SJCRH30 (cell line): ENCODE results near the gene PDE3A. TPM values are rescaled to one million over a fixed set of nuclear protein-coding genes. Genes with fewer than 3 reads are reported as not detected.
A peak's percentile ranks its signal among the peaks of the same experiment; 100 is the strongest.
"Not testable (repeated sequence)": the region's sequence is repeated elsewhere in the genome, so short reads cannot be mapped to it uniquely, and the experiment has no call there.

Source experiments
- DNase-seq, 2 experiments: peaks; one replicate each; pipeline ENCODE4 v3.0.0-alpha.2; 2015 to 2020
- H3K27ac ChIP-seq: fragments of 250-450 bp; sonication (Bioruptor Pico); 2 replicates; pipeline ENCODE4 v1.5.1; 2020; ENCODE audit warnings: mild to moderate bottlenecking, moderate library complexity
- H3K27me3 ChIP-seq: fragments of 250-450 bp; sonication (Bioruptor Pico); 2 replicates; pipeline ENCODE4 v1.5.1; 2020; ENCODE audit warnings: mild to moderate bottlenecking, moderate library complexity
- H3K36me3 ChIP-seq: fragments of 250-450 bp; sonication (Bioruptor Pico); 2 replicates; pipeline ENCODE4 v1.5.1; 2020; ENCODE audit warnings: mild to moderate bottlenecking, moderate library complexity
- H3K4me1 ChIP-seq: fragments of 250-450 bp; sonication (Bioruptor Pico); 2 replicates; pipeline ENCODE4 v1.5.1; 2020; ENCODE audit warnings: mild to moderate bottlenecking, moderate library complexity
- H3K4me3 ChIP-seq: fragments of 250-450 bp; sonication (Bioruptor Pico); 2 replicates; pipeline ENCODE4 v1.5.1; 2020; ENCODE audit warnings: mild to moderate bottlenecking, moderate library complexity
- H3K9me3 ChIP-seq: fragments of 250-450 bp; sonication (Bioruptor Pico); replicated peaks from 2 replicates; pipeline ENCODE4 v1.5.1; 2020; ENCODE audit warnings: mild to moderate bottlenecking, moderate library complexity
- total RNA-seq: library from RNA; depleted of rRNA; stranded (reverse); fragments of >200 nt; shearing (Covaris generic); gene quantifications from 2 replicates; pipeline ENCODE4 v1.2.3, GENCODE V29; 2014

Gene PDE3A
- total RNA-seq, 1 experiment from 2014 or later: 4.0 TPM

- Histone ChIP-seq H3K27me3 (no peaks in the 10 kb centered on the region), H3K27ac (no peak overlapping the region), H3K9me3 (no peaks in the 10 kb centered on the region), H3K4me1 (no peaks in the 10 kb centered on the region), H3K4me3 (no peak overlapping the region), H3K36me3 (no peaks in the 10 kb centered on the region)
- DNase-seq: no peak
Observed at GRCh38 chr12:20604408-20605067, 236.2 kb downstream of the PDE3A start.

- H3K27me3 ChIP-seq, H3K27ac ChIP-seq, H3K9me3 ChIP-seq, H3K4me1 ChIP-seq, H3K36me3 ChIP-seq, DNase-seq, H3K4me3 ChIP-seq: not testable (repeated sequence)
Observed at GRCh38 chr12:20615020-20615419, 246.7 kb downstream of the PDE3A start.

GRCh38 chr12:20616093-20616492, 247.8 kb downstream of the PDE3A start:
- Histone ChIP-seq H3K27me3 (no peaks in the 10 kb centered on the region), H3K27ac (no peak overlapping the region), H3K9me3 (no peaks in the 10 kb centered on the region), H3K4me1 (no peaks in the 10 kb centered on the region), H3K36me3 (no peaks in the 10 kb centered on the region), H3K4me3 (no peak overlapping the region)
- no peak for DNase-seq

- Histone ChIP-seq H3K4me3 (no peak overlapping the region), H3K4me1 (no peaks in the 10 kb centered on the region), H3K27me3 (no peaks in the 10 kb centered on the region), H3K36me3 (no peaks in the 10 kb centered on the region), H3K27ac (no peak overlapping the region), H3K9me3 (no peaks in the 10 kb centered on the region)
- DNase-seq: no peak
Observed at GRCh38 chr12:20620261-20620660, 251.9 kb downstream of the PDE3A start.

DNA sequence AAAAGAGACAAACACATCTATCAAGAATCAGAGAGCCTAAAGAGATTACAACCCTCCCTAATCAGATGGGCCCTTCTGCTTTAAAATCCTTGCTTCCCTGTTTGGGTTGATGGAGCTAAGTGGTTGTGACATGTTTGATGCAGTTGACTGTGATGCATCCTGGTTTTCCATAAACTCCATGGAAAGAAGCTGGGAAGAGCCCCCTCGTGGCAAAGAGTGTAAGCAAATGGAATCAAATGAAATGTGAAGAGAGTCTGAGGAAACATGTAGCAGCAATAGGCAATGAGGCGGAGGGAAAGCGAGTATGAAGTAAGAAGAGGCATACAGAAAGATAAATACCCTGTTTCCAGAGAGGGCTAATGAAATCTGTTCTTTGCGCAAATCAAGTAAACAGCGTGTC, 256.4 kb downstream of the PDE3A start:
- Histone ChIP-seq H3K36me3 (no peaks in the 10 kb centered on the region), H3K27me3 (no peaks in the 10 kb centered on the region), H3K4me1 (peaks cover 12% of the 10 kb centered on the region), H3K4me3 (no peak overlapping the region), H3K9me3 (no peaks in the 10 kb centered on the region), H3K27ac (no peak overlapping the region)
- DNase-seq: peak in 1 of 2 experiments; percentile 29

DNA sequence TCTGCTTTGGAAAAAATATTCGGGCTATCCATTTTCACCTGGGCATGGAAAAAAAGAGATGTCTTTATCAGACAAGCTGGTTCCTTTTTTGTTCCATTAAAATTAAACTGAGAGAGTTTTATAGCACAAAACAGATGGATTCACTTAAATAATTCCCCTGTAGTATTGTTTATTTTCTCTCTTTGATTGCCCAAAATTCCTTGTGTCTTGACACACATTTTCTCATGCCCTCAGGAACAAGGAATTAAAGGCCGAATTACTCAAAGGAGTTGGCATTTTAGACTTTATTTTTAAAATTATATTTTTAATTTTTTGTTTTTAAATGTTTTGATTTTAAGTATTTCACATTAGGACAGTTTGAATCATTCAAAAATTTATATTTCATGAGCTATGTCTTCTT, 257.2 kb downstream of the PDE3A start:
- H3K36me3 ChIP-seq: no peaks in the 10 kb centered on the region
- H3K9me3 ChIP-seq: no peaks in the 10 kb centered on the region
- no peak overlapping the region for H3K4me3 ChIP-seq
- no peak for DNase-seq
- H3K27me3 ChIP-seq: no peaks in the 10 kb centered on the region
- peaks cover 14% of the 10 kb centered on the region for H3K4me1 ChIP-seq
- no peak overlapping the region for H3K27ac ChIP-seq

GRCh38 chr12:20627001-20627588, 258.8 kb downstream of the PDE3A start:
- Histone ChIP-seq H3K4me3 (no peak overlapping the region), H3K27ac (no peak overlapping the region), H3K4me1 (peaks cover 24% of the 10 kb centered on the region), H3K27me3 (no peaks in the 10 kb centered on the region), H3K9me3 (no peaks in the 10 kb centered on the region), H3K36me3 (no peaks in the 10 kb centered on the region)
- no peak for DNase-seq

- no peaks in the 10 kb centered on the region for H3K27me3 ChIP-seq
- H3K4me3 ChIP-seq: no peak overlapping the region
- peaks cover 26% of the 10 kb centered on the region for H3K4me1 ChIP-seq
- H3K9me3 ChIP-seq: no peaks in the 10 kb centered on the region
- H3K36me3 ChIP-seq: no peaks in the 10 kb centered on the region
- no peak for DNase-seq
- no peak overlapping the region for H3K27ac ChIP-seq
Observed at GRCh38 chr12:20628226-20628787, 260.0 kb downstream of the PDE3A start.

DNA sequence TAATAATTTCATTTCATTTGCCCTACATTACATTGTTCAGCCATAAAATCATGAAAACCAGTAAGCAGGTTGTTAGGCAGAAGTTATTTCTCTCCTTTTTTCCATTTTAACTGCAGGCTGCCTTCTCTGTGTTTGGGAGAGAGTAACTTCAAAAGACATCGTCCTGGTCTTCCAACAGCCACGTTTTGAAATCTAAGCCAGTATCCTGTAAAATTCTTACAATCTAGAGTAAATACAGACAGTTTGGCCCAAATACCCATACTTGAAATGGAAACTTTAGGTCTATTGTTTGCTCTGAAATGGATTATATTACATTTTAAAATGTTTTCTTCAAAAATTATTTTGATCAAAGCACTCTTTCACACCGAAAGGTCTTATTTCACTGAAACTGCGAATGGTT, 260.7 kb downstream of the PDE3A start:
- H3K4me1 ChIP-seq: peaks cover 26% of the 10 kb centered on the region
- no peak overlapping the region for H3K27ac ChIP-seq
- no peaks in the 10 kb centered on the region for H3K9me3 ChIP-seq
- H3K4me3 ChIP-seq: no peak overlapping the region
- DNase-seq: no peak
- no peaks in the 10 kb centered on the region for H3K27me3 ChIP-seq
- H3K36me3 ChIP-seq: no peaks in the 10 kb centered on the region

DNA sequence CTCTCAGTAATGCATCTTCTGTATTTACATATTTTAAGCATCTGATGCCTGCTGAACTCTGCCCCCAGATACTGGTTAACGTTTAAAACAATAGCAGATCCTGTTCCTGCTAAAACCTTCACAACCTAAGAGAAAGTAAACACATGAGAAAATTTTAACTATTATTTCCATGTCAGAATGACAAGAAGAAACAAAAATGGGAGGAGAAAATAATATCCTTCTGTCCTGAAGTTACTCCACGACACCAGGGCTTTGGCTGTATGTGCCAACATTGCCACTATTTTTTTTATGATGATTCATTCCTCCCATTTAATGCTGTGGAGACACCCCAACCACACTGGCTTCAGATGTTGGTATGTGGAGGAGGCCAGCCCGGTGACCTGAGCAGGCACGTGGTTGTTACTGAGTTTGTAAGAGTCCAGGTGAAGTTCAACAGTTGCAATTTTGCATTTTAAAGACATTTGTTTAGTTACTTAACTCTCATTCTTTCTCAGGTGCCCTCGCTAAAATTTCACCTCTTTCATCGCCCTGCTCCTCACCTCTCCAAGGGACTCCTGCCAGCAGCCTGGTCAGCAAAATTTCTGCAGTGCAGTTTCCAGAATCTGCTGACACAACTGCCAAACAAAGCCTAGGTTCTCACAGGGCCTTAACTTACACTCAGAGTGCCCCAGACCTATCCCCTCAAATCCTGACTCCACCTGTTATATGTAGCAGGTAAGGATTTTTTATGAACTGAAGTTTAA, 261.2 kb downstream of the PDE3A start:
- no peaks in the 10 kb centered on the region for H3K9me3 ChIP-seq
- no peaks in the 10 kb centered on the region for H3K36me3 ChIP-seq
- peak in 1 of 2 experiments; percentile 17 for DNase-seq
- H3K27ac ChIP-seq: no peak overlapping the region
- H3K27me3 ChIP-seq: no peaks in the 10 kb centered on the region
- no peak overlapping the region for H3K4me3 ChIP-seq
- H3K4me1 ChIP-seq: peaks cover 26% of the 10 kb centered on the region

GRCh38 chr12:20631711-20632110, 263.4 kb downstream of the PDE3A start:
- peak; percentile 36 to 60 for DNase-seq
- Histone ChIP-seq H3K36me3 (0 out of 2 replicates have a peak, but pooled peaks cover 2% of the 10 kb centered on the region), H3K27ac (no peak overlapping the region), H3K4me3 (no peak overlapping the region), H3K27me3 (no peaks in the 10 kb centered on the region), H3K9me3 (no peaks in the 10 kb centered on the region), H3K4me1 (peaks cover 26% of the 10 kb centered on the region)

DNA sequence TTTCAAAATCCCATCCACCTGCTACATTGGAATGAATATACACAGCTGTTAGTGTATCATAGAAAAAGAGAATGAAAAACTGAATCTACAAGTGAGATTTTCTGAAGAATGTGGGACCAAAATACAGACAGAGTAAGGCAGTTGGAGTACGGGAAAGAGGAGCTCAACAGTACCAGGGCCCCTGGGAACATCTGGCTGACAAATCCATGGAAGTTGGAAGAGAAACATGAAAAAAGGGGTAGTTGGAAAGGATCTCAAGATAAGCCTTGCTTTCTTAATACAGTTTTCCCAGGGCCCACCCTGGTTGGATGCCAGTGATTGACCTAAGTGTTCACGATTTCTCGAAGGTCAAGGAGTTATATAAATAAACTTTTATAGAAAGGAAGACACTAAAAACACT, 272.8 kb downstream of the PDE3A start:
- peak in 1 of 2 experiments; percentile 42 for DNase-seq
- Histone ChIP-seq H3K27ac (peak overlapping the region; percentile 19; the same call in 1 of the 2 replicates), H3K27me3 (no peaks in the 10 kb centered on the region), H3K9me3 (no peaks in the 10 kb centered on the region), H3K36me3 (0 out of 2 replicates have a peak, but pooled peaks cover 5% of the 10 kb centered on the region), H3K4me3 (no peak overlapping the region), H3K4me1 (peaks cover 7% of the 10 kb centered on the region)

DNA sequence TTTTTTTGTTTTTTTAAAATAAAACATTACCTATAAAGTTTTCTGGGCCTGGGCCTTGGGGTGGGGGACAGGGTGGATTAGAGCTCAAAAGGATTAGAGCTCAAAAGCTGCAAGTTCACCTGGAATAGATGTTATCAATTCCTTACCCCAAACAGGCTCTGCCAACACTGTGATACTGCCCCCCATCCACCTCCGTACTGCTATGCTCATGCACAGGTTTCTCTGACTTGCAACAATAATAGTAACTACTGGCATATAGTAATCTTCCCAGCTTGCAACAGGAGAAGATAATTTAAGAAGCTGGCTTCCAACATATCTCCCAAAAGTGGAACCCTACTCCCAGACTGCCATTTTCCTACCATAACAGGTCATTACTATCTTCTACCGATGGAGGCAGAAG, 275.5 kb downstream of the PDE3A start:
- H3K9me3 ChIP-seq: no peaks in the 10 kb centered on the region
- no peaks in the 10 kb centered on the region for H3K27me3 ChIP-seq
- H3K27ac ChIP-seq: no peak overlapping the region
- H3K36me3 ChIP-seq: 0 out of 2 replicates have a peak, but pooled peaks cover 2% of the 10 kb centered on the region
- no peak for DNase-seq
- peaks cover 16% of the 10 kb centered on the region for H3K4me1 ChIP-seq
- no peak overlapping the region for H3K4me3 ChIP-seq

- H3K27ac ChIP-seq: no peak overlapping the region
- no peak overlapping the region for H3K4me3 ChIP-seq
- no peaks in the 10 kb centered on the region for H3K9me3 ChIP-seq
- peaks cover 16% of the 10 kb centered on the region for H3K4me1 ChIP-seq
- DNase-seq: peak; percentile 11 to 74
- H3K27me3 ChIP-seq: no peaks in the 10 kb centered on the region; the same call in 1 of the 2 replicates
- 0 out of 2 replicates have a peak, but pooled peaks cover 2% of the 10 kb centered on the region for H3K36me3 ChIP-seq
Observed at GRCh38 chr12:20646239-20646827, 278.0 kb downstream of the PDE3A start.

DNA sequence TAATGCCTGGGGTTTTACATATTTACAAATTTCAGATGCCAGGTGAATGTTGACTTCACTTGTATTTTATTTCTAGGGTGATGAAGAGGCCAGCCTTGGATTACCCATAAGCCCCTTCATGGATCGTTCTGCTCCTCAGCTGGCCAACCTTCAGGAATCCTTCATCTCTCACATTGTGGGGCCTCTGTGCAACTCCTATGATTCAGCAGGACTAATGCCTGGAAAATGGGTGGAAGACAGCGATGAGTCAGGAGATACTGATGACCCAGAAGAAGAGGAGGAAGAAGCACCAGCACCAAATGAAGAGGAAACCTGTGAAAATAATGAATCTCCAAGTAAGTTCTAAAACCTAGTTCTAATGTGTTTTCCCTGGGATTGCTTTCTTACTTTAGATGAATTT, 285.5 kb downstream of the PDE3A start:
- DNase-seq: no peak
- peaks cover 7% of the 10 kb centered on the region; the same call in 1 of the 2 replicates for H3K4me1 ChIP-seq
- no peaks in the 10 kb centered on the region for H3K36me3 ChIP-seq
- no peaks in the 10 kb centered on the region; the same call in 1 of the 2 replicates for H3K27me3 ChIP-seq
- H3K27ac ChIP-seq: no peak overlapping the region
- no peak overlapping the region for H3K4me3 ChIP-seq
- no peaks in the 10 kb centered on the region for H3K9me3 ChIP-seq
